HL-60 (cell line): ENCODE measurements around the gene CNTRL.

ENCODE experiments used
- REST ChIP-seq: IDR thresholded peaks from 2 replicates; pipeline ENCODE4 v1.6.1; 2012; ENCODE audit warnings: low read depth; ENCODE audit not compliant: insufficient replicate concordance
- TF ChIP-seq, protein P1 (sequence below): IDR thresholded peaks from one replicate; pipeline ENCODE4 v1.5.1; 2011; ENCODE audit warnings: low read length, control low read depth, inconsistent platforms; ENCODE audit not compliant: insufficient read depth

- TF ChIP-seq, protein P1, sequence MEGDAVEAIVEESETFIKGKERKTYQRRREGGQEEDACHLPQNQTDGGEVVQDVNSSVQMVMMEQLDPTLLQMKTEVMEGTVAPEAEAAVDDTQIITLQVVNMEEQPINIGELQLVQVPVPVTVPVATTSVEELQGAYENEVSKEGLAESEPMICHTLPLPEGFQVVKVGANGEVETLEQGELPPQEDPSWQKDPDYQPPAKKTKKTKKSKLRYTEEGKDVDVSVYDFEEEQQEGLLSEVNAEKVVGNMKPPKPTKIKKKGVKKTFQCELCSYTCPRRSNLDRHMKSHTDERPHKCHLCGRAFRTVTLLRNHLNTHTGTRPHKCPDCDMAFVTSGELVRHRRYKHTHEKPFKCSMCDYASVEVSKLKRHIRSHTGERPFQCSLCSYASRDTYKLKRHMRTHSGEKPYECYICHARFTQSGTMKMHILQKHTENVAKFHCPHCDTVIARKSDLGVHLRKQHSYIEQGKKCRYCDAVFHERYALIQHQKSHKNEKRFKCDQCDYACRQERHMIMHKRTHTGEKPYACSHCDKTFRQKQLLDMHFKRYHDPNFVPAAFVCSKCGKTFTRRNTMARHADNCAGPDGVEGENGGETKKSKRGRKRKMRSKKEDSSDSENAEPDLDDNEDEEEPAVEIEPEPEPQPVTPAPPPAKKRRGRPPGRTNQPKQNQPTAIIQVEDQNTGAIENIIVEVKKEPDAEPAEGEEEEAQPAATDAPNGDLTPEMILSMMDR = no peak
- no peak for TF ChIP-seq REST
Observed at GRCh38 chr9:121121582-121122087, 46.9 kb downstream of the CNTRL start.
